Raji (cell line): ENCODE measurements around the gene PDSS2.

Experiments
- POLR2A ChIP-seq: IDR thresholded peaks from 2 replicates; pipeline ENCODE4 v1.6.1; 2011; ENCODE audit warnings: low read depth, low read length, control low read depth; ENCODE audit not compliant: insufficient read depth

PDSS2 gene

DNA sequence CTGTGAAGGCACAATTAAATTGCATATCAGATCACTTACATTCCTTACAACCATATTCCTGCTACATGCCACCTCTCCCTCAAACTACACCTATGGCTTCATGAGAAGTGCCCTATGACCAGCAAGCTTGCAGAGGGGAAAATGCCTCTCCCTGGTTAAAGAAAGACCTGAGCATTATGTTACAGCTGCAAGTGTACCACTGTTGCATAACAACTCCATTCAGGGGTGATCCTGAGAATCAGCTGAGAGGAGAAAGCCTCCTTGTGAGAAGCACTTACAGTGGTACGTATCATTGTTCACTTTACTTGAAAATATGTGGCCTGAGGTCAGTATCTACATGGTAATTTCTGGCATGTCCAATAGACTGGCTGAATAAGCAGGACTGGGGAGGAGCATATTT lies 20.0 kb downstream of the PDSS2 start:
- no peak for TF ChIP-seq POLR2A

DNA sequence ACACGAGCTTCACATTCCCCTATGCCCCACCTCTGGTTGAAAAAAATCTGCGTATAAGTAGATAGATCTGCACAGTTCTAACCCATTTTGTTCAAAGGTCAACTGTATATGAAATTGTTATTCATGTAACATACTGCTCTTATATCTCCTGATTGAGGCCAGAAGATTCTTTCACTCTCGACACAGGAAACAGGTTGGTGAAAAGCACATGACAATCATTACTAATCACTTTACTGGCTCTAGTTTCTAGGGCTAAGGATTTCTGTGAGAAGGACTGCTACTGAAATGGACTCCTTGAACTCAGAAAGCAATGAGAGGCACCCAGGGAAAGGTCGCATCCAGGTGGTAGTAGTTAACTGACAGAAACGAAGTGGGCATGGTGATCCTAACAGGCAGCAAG lies 21.7 kb downstream of the PDSS2 start:
- no peak for TF ChIP-seq POLR2A

DNA sequence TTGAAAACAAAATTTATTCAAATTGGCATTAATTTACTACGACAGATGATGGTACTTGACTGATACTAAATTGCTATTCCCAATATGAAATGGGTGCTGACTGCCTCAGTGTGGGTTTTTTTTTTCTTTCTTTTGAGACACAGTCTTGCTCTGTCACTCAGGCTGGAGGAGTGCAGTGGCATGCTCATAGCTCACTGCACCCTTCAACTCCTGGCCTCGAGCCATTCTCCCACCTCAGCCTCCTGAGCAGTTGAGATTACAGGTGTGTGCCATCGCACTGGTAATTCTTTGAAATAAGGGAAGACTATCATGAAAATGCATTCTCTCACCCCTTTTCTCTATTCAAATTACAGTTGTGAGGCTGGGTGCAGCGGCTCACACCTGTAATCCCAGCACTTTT lies 22.5 kb downstream of the PDSS2 start:
- TF ChIP-seq POLR2A = no peak

- TF ChIP-seq POLR2A = no peak
These were observed 23.6 kb downstream of the PDSS2 start for GRCh38 chr6:107435798-107436197.

DNA sequence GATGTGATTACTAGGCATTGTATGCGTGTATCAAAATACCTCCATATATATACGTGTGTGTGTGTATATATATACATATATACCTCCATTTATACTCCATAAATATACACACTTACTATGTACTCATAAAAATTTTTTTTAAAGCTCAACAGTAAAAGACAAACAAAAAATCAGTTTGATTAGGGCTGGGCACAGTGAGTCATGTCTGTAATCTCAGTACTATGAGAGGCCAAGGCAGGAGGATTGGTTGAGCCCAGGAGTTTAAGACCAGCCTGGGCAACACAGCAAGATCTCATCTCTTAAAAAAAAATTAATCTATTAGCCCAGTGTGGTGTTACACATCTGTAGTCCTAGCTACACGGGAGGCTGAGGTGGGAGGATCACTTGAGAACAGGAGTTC lies 24.6 kb downstream of the PDSS2 start:
- no peak for TF ChIP-seq POLR2A

- no peak for TF ChIP-seq POLR2A
These were observed 35.8 kb downstream of the PDSS2 start for GRCh38 chr6:107423474-107423990.

- TF ChIP-seq POLR2A = no peak
These were observed 37.6 kb downstream of the PDSS2 start for GRCh38 chr6:107421696-107422256.

- no peak for TF ChIP-seq POLR2A
These were observed 39.6 kb downstream of the PDSS2 start for GRCh38 chr6:107419733-107420132.

DNA sequence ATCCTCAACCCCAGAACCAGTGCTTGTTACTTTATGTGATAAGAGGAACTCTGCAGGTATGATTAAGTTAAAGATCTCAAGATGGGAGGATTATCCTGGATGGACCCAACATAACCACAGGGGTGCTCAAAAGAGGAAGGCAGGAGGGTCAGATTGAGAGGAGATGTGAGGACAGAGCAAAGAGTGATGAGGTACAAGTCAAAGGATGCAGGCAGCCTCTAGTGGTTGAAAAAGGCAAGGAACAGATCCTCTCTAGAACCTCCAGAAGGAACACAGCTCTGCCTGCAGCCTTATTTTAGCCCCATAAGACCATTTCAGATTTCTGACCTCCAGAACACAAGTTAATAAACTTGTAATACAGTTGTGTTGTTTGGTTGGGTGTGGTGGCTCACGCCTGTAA lies 41.2 kb downstream of the PDSS2 start:
- TF ChIP-seq POLR2A = no peak

DNA sequence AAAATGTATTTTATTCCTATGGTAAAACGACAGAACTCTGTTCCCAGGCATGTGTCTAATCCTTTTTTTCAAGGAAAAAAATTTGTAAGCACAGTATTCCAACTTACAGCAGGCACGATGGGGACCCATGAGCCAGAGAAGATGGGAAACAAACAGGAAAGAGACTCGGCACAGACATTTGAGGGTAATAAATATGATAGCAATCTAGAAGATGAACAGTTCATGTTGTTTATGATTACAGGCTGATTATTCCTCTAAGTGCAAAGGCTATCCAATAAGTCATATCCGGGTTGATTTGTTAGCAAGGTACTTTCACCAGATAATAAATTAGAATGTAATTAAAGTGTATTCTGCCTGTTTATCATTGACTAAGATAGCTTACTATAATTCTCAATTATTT lies 43.2 kb downstream of the PDSS2 start:
- TF ChIP-seq POLR2A = no peak

- TF ChIP-seq POLR2A = no peak
These were observed 45.3 kb downstream of the PDSS2 start for GRCh38 chr6:107413966-107414645.

DNA sequence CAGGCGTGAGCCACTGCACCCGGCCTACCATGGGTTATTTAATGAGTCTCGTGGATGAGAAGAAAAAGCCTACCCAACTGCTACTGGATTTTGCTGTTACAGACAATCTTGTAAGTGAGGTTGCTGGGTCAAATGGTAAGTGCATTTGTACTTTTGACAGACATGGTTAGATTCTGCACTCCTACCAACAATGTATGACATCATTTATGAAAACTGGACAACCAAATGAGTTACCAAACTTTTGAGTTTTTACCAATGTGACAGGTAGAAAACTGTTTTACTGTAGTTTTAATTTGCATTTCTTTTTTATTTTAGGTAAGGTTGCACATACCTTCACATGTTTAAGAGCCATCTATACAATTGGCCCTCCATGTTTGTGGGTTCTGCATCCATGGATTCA lies 48.2 kb downstream of the PDSS2 start:
- no peak for TF ChIP-seq POLR2A

- TF ChIP-seq POLR2A = no peak
These were observed 49.4 kb downstream of the PDSS2 start for GRCh38 chr6:107409942-107410341.

DNA sequence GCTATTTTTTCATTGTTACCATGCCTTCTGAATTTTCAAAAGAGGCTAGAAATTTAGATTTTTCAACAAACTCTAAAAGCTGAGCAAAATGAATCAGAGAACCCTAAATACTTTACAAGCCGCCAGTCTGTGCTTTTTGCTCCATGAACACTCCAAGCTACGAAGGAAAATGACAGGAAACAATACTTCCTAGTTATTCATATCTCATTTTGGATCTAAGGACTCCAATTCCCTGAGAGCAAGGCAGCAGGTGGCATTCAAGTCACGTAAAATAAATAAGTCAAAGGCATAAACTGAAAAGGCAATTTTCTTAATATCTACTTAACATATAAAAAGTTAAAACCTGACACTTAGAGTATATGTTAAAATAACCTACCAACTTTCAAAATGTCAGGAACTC lies 50.6 kb downstream of the PDSS2 start:
- no peak for TF ChIP-seq POLR2A

GRCh38 chr6:107405002-107405401 lies 54.4 kb downstream of the PDSS2 start:
- no peak for TF ChIP-seq POLR2A

GRCh38 chr6:107402533-107402932 lies 56.8 kb downstream of the PDSS2 start:
- TF ChIP-seq POLR2A = no peak

- TF ChIP-seq POLR2A = no peak
These were observed 57.8 kb downstream of the PDSS2 start for GRCh38 chr6:107401573-107401972.
